NCI-H146 (cell line): ENCODE results near the gene LGALS3BP.
"Not testable (repeated sequence)": the region's sequence is repeated elsewhere in the genome, so short reads cannot be mapped to it uniquely, and the experiment has no call there.

ENCODE experiments used
- DNase-seq: peaks from one replicate; lab custom pipeline; 2025; lab: John Stamatoyannopoulos, UW

The LGALS3BP gene

GRCh38 chr17:78962984-78963348, 16.8 kb downstream of the LGALS3BP start:
- not testable (repeated sequence) for DNase-seq

GRCh38 chr17:78962345-78962983, 17.3 kb downstream of the LGALS3BP start:
- DNase-seq, result no peak

GRCh38 chr17:78961571-78961970, 18.2 kb downstream of the LGALS3BP start:
- no peak for DNase-seq

GRCh38 chr17:78960928-78961327, 18.8 kb downstream of the LGALS3BP start:
- DNase-seq, result no peak

- no peak for DNase-seq
Measured at GRCh38 chr17:78959803-78960202, 19.9 kb downstream of the LGALS3BP start.

- DNase-seq, result no peak
Measured at GRCh38 chr17:78958641-78959127, 21.0 kb downstream of the LGALS3BP start.

- no peak for DNase-seq
Measured at GRCh38 chr17:78957128-78957527, 22.6 kb downstream of the LGALS3BP start.

- DNase-seq, result no peak
Measured at GRCh38 chr17:78956254-78956653, 23.5 kb downstream of the LGALS3BP start.

GRCh38 chr17:78954684-78955083, 25.0 kb downstream of the LGALS3BP start:
- no peak for DNase-seq

GRCh38 chr17:78953356-78954350, 26.1 kb downstream of the LGALS3BP start:
- no peak for DNase-seq

- no peak for DNase-seq
Measured at GRCh38 chr17:78952706-78953105, 27.0 kb downstream of the LGALS3BP start.

GRCh38 chr17:78951967-78952551, 27.7 kb downstream of the LGALS3BP start:
- no peak for DNase-seq

- DNase-seq, result no peak
Measured at GRCh38 chr17:78950870-78951269, 28.9 kb downstream of the LGALS3BP start.

GRCh38 chr17:78947235-78948149, 32.2 kb downstream of the LGALS3BP start:
- no peak for DNase-seq

GRCh38 chr17:78946631-78947030, 33.1 kb downstream of the LGALS3BP start:
- DNase-seq, result no peak

- no peak for DNase-seq
Measured at GRCh38 chr17:78946131-78946530, 33.6 kb downstream of the LGALS3BP start.

- DNase-seq, result not testable (repeated sequence)
Measured at GRCh38 chr17:78945455-78945854, 34.3 kb downstream of the LGALS3BP start.

GRCh38 chr17:78944956-78945355, 34.8 kb downstream of the LGALS3BP start:
- DNase-seq, result peak; percentile 13

GRCh38 chr17:78944026-78944425, 35.7 kb downstream of the LGALS3BP start:
- DNase-seq, result no peak

GRCh38 chr17:78940708-78941107, 39.0 kb downstream of the LGALS3BP start:
- peak; percentile 94 for DNase-seq

GRCh38 chr17:78940258-78940657, 39.5 kb downstream of the LGALS3BP start:
- DNase-seq, result no peak

- DNase-seq, result no peak
Measured at GRCh38 chr17:78939615-78940014, 40.1 kb downstream of the LGALS3BP start.
